GM23248 (cell line): Measurements from ENCODE around the gene COX19. TPM values are rescaled to one million over a fixed set of nuclear protein-coding genes. Genes with fewer than 3 reads are reported as not detected.
A peak's percentile ranks its signal among the peaks of the same experiment; 100 is the strongest.

Experiments
- DNase-seq: peaks from one replicate; pipeline ENCODE4 v3.0.0-alpha.2; 2015
- H2AFZ ChIP-seq: fragments of 200-600 bp; sonication (generic); 2 replicates; pipeline ENCODE4 v1.6.1; 2016; ENCODE audit warnings: antibody characterized with exemption
- H3F3A ChIP-seq: fragments of 200-600 bp; sonication (generic); 2 replicates; pipeline ENCODE4 v1.6.1; 2016; ENCODE audit warnings: mild to moderate bottlenecking, antibody characterized with exemption, mixed run types; ENCODE audit not compliant: insufficient read depth
- H3K27ac ChIP-seq: fragments of 200-600 bp; sonication (generic); 2 replicates; pipeline ENCODE4 v1.5.1; 2016; ENCODE audit warnings: mild to moderate bottlenecking
- H3K27me3 ChIP-seq: fragments of 200-600 bp; sonication (generic); replicated peaks from 2 replicates; pipeline ENCODE4 v1.6.1; 2016; ENCODE audit warnings: mild to moderate bottlenecking; ENCODE audit not compliant: insufficient read depth
- H3K36me3 ChIP-seq: fragments of 200-600 bp; sonication (generic); 2 replicates; pipeline ENCODE4 v1.6.1; 2016; ENCODE audit warnings: low read depth, mild to moderate bottlenecking
- H3K4me1 ChIP-seq: fragments of 200-600 bp; sonication (generic); 2 replicates; pipeline ENCODE4 v1.6.1; 2016; ENCODE audit warnings: mild to moderate bottlenecking; ENCODE audit not compliant: insufficient read depth
- H3K4me2 ChIP-seq: fragments of 200-600 bp; sonication (generic); one replicate; pipeline ENCODE4 v1.6.1; 2016; ENCODE audit warnings: mild to moderate bottlenecking; ENCODE audit not compliant: unreplicated experiment
- H3K4me3 ChIP-seq: fragments of 200-600 bp; sonication (generic); 2 replicates; pipeline ENCODE4 v1.5.1; 2016; ENCODE audit warnings: mild to moderate bottlenecking
- H3K79me2 ChIP-seq: fragments of 200-600 bp; sonication (generic); 2 replicates; pipeline ENCODE4 v1.6.1; 2016; ENCODE audit warnings: mild to moderate bottlenecking; ENCODE audit not compliant: insufficient read depth
- H3K9ac ChIP-seq: fragments of 200-600 bp; sonication (generic); 2 replicates; pipeline ENCODE4 v1.6.1; 2016; ENCODE audit warnings: mild to moderate bottlenecking
- H3K9me2 ChIP-seq: fragments of 200-600 bp; sonication (generic); 2 replicates; pipeline ENCODE4 v1.6.1; 2016; ENCODE audit warnings: mixed run types, mild to moderate bottlenecking, moderate library complexity; ENCODE audit not compliant: insufficient read depth
- H3K9me3 ChIP-seq: fragments of 200-600 bp; sonication (generic); one replicate; pipeline ENCODE4 v1.6.1; 2017; ENCODE audit warnings: low read depth
- H4K20me1 ChIP-seq: fragments of 200-600 bp; sonication (generic); 2 replicates; pipeline ENCODE4 v1.6.0; 2016; ENCODE audit not compliant: insufficient read depth
- EZH2 ChIP-seq: fragments of 200-600 bp; sonication (generic); IDR thresholded peaks from 2 replicates; pipeline ENCODE4 v1.6.1; 2018; ENCODE audit warnings: antibody characterized with exemption, mild to moderate bottlenecking; ENCODE audit not compliant: insufficient read depth, poor library complexity, severe bottlenecking
- EZH2phosphoT487 ChIP-seq: fragments of 200-600 bp; sonication (generic); IDR thresholded peaks from 2 replicates; pipeline ENCODE4 v1.6.1; 2018; ENCODE audit warnings: antibody characterized with exemption, moderate library complexity, mild to moderate bottlenecking, low read depth; ENCODE audit not compliant: insufficient read depth
- WGBS, 2 experiments: methylation state at CpG; one replicate each; pipeline ENCODE4 v1.1.6; 2015 to 2017; ENCODE audit warnings: low lambda C conversion rate in 2 of 2, low coverage in 1 of 2; ENCODE audit errors: missing lambda C conversion rate in 2 of 2; 5-methylcytosine and 5-hydroxymethylcytosine counted together
- in situ Hi-C: fragments of 300-500 bp; cut with MboI; formaldehyde crosslinking; loops from 2 replicates; pipeline ENCODE4 v1.15.0; 2020
- microRNA counts: library from miRNA; unstranded; fragments of <30 nt; microRNA quantifications from one replicate; lab custom pipeline; 2016
- microRNA-seq: library from miRNA; unstranded; fragments of <30 nt; microRNA quantifications from one replicate; pipeline ENCODE4, GENCODE V29; 2016; ENCODE audit warnings: borderline number of aligned reads
- polyA plus RNA-seq: library from polyadenylated mRNA; unstranded; fragments of >200 nt; fragmentation: Nextera tagmentation; extraction: Ambion mirVana; gene quantifications from 2 replicates; pipeline ENCODE4 v1.2.1, GENCODE V29; 2016
- small RNA-seq: library from RNA; depleted of rRNA; stranded (forward); fragments of <200 nt; gene quantifications from one replicate; pipeline ENCODE3, GENCODE V24; 2014; ENCODE audit warnings: low read depth, low replicate concordance
- total RNA-seq: library from RNA; depleted of rRNA; stranded (reverse); fragments of >200 nt; shearing (Covaris generic); gene quantifications from 2 replicates; pipeline ENCODE4 v1.2.3, GENCODE V29; 2014; rRNA removed

COX19 gene
- total and polyA plus RNA-seq, 2 experiments from 2014 or later, result 5.5 to 9.9 TPM

- no peak overlapping the region for H3K27ac ChIP-seq
- 88 to 91% methylated on average over 8 to 9 of the region's 9 CpGs for WGBS, 2 experiments
- no peak overlapping the region for H2AFZ ChIP-seq
- H3K27me3 ChIP-seq, result 0 out of 2 replicates have a peak, but pooled peaks cover 6% of the 10 kb centered on the region
- H3K36me3 ChIP-seq, result no peaks in the 10 kb centered on the region
- H3K9me3 ChIP-seq, result no peaks in the 10 kb centered on the region
- no peaks in the 10 kb centered on the region for H3K9me2 ChIP-seq
- no peak for DNase-seq
- no peaks in the 10 kb centered on the region for H3K79me2 ChIP-seq
- no peak overlapping the region for H3K4me3 ChIP-seq
- no peaks in the 10 kb centered on the region for H3F3A ChIP-seq
- in situ Hi-C loops, result no loop called here
- H3K4me2 ChIP-seq, result no peak overlapping the region
- H3K4me1 ChIP-seq, result no peaks in the 10 kb centered on the region
- TF ChIP-seq EZH2phosphoT487 (no peak), EZH2 (no peak)
- no peak overlapping the region for H3K9ac ChIP-seq
- no peaks in the 10 kb centered on the region for H4K20me1 ChIP-seq
Observed at GRCh38 chr7:918118-918425, 57.3 kb downstream of the COX19 start.

- WGBS, 2 experiments, result 71 to 78% methylated on average over 25 to 29 of the region's 33 CpGs
- Histone ChIP-seq H3K4me2 (no peak overlapping the region), H3K27me3 (0 out of 2 replicates have a peak, but pooled peaks cover 6% of the 10 kb centered on the region), H3F3A (no peaks in the 10 kb centered on the region), H3K4me1 (no peaks in the 10 kb centered on the region), H3K9ac (no peak overlapping the region), H3K27ac (no peak overlapping the region), H3K4me3 (no peak overlapping the region), H2AFZ (no peak overlapping the region), H4K20me1 (no peaks in the 10 kb centered on the region), H3K36me3 (no peaks in the 10 kb centered on the region), H3K9me2 (no peaks in the 10 kb centered on the region), H3K79me2 (no peaks in the 10 kb centered on the region), H3K9me3 (no peaks in the 10 kb centered on the region)
- in situ Hi-C loops, result no loop called here
- no peak for DNase-seq
- TF ChIP-seq EZH2, result no peak
- TF ChIP-seq EZH2phosphoT487, result no peak
Observed at GRCh38 chr7:917255-918117, 57.9 kb downstream of the COX19 start.

- H3K4me1 ChIP-seq, result no peaks in the 10 kb centered on the region
- in situ Hi-C loops, result no loop called here
- no peak overlapping the region for H2AFZ ChIP-seq
- H3K27me3 ChIP-seq, result 0 out of 2 replicates have a peak, but pooled peaks cover 6% of the 10 kb centered on the region
- TF ChIP-seq EZH2phosphoT487, result no peak
- TF ChIP-seq EZH2, result no peak
- no peaks in the 10 kb centered on the region for H3K36me3 ChIP-seq
- no peak for DNase-seq
- 21 to 31% methylated on average over 12 to 17 of the region's 17 CpGs for WGBS, 2 experiments
- H4K20me1 ChIP-seq, result no peaks in the 10 kb centered on the region
- no peaks in the 10 kb centered on the region for H3K79me2 ChIP-seq
- no peak overlapping the region for H3K9ac ChIP-seq
- no peak overlapping the region for H3K4me3 ChIP-seq
- no peak overlapping the region for H3K27ac ChIP-seq
- no peaks in the 10 kb centered on the region for H3K9me3 ChIP-seq
- H3K4me2 ChIP-seq, result no peak overlapping the region
- H3K9me2 ChIP-seq, result no peaks in the 10 kb centered on the region
- H3F3A ChIP-seq, result no peaks in the 10 kb centered on the region
Observed at GRCh38 chr7:916291-916941, 58.9 kb downstream of the COX19 start.

MicroRNAs within 50 kb of the gene (microRNA counts, 767-probe panel; counts per million panel counts)
- microRNA hsa-miR-339-3p (lab: Ali Mortazavi, UCI) (447 counts per million, percentile 86 among the panel's probes with 10 or more counts), microRNA hsa-miR-339-5p (lab: Ali Mortazavi, UCI) (447 counts per million, percentile 86 among the panel's probes with 10 or more counts)

Small RNAs within 50 kb of the gene (microRNA-seq; reads per million reads assigned to microRNA genes)
- gene MIR339, result 836 reads per million, percentile 73 among the genes with 10 or more reads in this experiment

Small RNAs within 50 kb of the gene (small RNA-seq; reads per million reads assigned to genes)
- 0.31 reads per million for gene MIR339

Other genes starting within 250 kb of the COX19 start
- gene DNAAF5, start 248.8 kb downstream of the COX19 start, total RNA-seq, result 33.6 and 35.7 TPM in 2 replicates
- 5.5 and 5.7 TPM in 2 replicates for gene DNAAF5, start 248.8 kb downstream of the COX19 start, polyA plus RNA-seq
- 8.6 and 10.2 TPM in 2 replicates for gene PRKAR1B, start 248.3 kb downstream of the COX19 start, total RNA-seq
- 12.9 and 13.0 TPM in 2 replicates for gene PRKAR1B, start 248.3 kb downstream of the COX19 start, polyA plus RNA-seq
- 104 and 110 TPM in 2 replicates for gene SUN1, start 143.1 kb downstream of the COX19 start, total RNA-seq
- gene SUN1, start 143.1 kb downstream of the COX19 start, polyA plus RNA-seq, result 65.6 and 74.0 TPM in 2 replicates
- 16.7 and 26.8 TPM in 2 replicates for gene GET4, start 99.0 kb downstream of the COX19 start, total RNA-seq
- gene GET4, start 99.0 kb downstream of the COX19 start, polyA plus RNA-seq, result 25.3 and 26.3 TPM in 2 replicates
- 0.38 and 1.1 TPM in 2 replicates for gene ADAP1, start 20.9 kb downstream of the COX19 start, total RNA-seq
- gene ADAP1, start 20.9 kb downstream of the COX19 start, polyA plus RNA-seq, result 0.24 and 0.51 TPM in 2 replicates
- not detected in 2 replicates for gene CYP2W1, start 7.6 kb upstream of the COX19 start, total RNA-seq
- gene CYP2W1, start 7.6 kb upstream of the COX19 start, polyA plus RNA-seq, result not detected in 2 replicates
- gene GPR146, start 69.0 kb upstream of the COX19 start, total RNA-seq, result 9.7 and 10.2 TPM in 2 replicates
- 4.3 and 5.1 TPM in 2 replicates for gene GPR146, start 69.0 kb upstream of the COX19 start, polyA plus RNA-seq
- gene GPER1, start 112.6 kb upstream of the COX19 start, total RNA-seq, result 3.4 and 6.7 TPM in 2 replicates
- 5.6 and 6.7 TPM in 2 replicates for gene GPER1, start 112.6 kb upstream of the COX19 start, polyA plus RNA-seq
- 24.7 and 32.2 TPM in 2 replicates for gene ZFAND2A, start 184.6 kb upstream of the COX19 start, total RNA-seq
- 49.9 and 52.4 TPM in 2 replicates for gene ZFAND2A, start 184.6 kb upstream of the COX19 start, polyA plus RNA-seq